Measurements from ENCODE around the gene GMDS.
A peak's percentile ranks its signal among the peaks of the same experiment; 100 is the strongest.
"Not testable (repeated sequence)": the region's sequence is repeated elsewhere in the genome, so short reads cannot be mapped to it uniquely, and the experiment has no call there.

GMDS gene

DNA sequence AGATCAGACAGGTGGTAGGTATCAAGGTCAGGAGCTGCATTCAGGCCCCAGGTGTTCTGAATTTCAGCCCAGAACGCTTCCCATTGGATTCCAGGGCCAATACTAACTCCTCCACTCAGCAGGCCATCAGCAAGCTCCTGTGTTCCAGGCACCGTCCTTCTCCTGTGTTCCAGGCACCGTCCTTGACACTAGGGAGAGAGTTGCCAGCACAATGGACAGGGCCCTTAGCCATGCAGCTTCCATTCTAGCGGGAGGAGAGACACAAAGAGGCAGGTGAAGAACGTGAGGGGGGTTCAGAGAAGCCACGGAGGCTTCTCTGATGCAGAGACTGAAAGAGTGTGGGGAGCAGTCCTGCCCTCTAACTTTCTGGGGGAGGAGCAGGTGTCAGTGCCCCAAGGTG is 558.0 kb downstream of the GMDS start:
- in situ Hi-C loops (cut with MboI; ENCODE audit: low pct_unique_long_range_greater_than_20kb, low sequenced_read_pairs), result no loop called here

DNA sequence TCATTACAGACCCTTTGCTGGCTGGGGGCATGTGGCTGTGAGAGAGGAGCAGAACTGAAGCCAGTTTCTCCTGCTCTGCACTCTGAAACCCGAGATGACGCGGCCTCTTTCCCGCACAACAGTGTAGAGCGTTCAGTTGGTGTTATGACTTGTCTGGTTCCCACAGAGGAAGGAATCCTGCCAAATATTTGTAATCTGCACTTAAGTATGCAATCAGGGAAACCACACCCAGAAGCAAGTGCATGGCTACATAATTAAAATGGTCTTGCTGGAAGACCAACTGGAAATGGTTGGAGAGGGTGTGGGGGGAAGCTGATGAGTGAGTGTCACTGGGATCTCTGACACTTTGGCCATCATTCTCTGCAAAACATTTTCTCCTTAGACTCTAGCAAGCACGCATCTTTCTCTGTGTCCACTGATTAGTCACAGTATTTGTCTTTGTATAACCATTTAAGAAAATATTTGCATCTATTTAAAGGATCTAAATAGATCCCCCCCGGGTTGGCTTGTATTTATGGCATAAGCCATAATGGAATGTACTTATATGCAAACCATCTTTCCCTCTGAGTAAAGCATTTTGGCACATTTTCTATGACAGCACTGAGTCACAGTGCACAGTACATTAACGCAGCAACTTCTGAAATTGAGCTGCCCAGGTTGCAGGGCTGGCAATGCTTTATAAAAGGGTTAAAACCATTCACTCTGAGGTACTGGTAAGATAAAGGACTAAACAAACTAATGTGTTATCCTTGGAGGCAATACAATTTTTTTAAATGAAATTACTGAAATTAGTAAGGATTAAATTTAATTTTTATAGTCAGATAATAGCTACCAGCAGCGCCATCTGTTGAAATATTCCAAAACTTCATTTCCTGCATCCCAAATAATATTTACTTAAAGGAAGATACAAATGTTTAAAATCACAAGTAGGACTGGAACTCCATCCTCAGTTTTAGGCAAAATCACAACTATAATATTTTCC is 559.0 kb downstream of the GMDS start:
- peak; percentile 11 for DNase-seq
- in situ Hi-C loops (cut with MboI; ENCODE audit: low pct_unique_long_range_greater_than_20kb, low sequenced_read_pairs), result no loop called here

More for the DNA sequence above, 558.0 kb downstream of the GMDS start:
- DNase-seq, result no peak

DNA sequence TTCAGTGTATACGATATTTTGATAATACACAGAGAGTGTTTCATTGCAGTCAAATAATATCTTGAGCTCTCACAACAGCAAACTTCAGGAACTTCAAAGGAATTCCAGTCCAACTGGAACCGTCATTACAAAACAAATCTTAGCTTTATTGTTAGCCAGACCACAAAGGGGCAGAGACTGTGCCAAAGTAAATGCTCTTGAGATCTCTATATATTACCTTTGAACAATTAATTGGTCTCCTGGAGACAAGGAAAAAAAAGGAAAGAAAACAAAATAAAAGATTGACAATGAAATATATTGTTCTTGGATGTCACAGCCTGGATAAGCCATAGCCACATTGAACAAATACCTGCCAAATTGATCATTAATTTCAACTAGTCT is 565.7 kb downstream of the GMDS start:
- in situ Hi-C loops (cut with MboI; ENCODE audit: low pct_unique_long_range_greater_than_20kb, low sequenced_read_pairs), result no loop called here
- DNase-seq, result no peak

DNA sequence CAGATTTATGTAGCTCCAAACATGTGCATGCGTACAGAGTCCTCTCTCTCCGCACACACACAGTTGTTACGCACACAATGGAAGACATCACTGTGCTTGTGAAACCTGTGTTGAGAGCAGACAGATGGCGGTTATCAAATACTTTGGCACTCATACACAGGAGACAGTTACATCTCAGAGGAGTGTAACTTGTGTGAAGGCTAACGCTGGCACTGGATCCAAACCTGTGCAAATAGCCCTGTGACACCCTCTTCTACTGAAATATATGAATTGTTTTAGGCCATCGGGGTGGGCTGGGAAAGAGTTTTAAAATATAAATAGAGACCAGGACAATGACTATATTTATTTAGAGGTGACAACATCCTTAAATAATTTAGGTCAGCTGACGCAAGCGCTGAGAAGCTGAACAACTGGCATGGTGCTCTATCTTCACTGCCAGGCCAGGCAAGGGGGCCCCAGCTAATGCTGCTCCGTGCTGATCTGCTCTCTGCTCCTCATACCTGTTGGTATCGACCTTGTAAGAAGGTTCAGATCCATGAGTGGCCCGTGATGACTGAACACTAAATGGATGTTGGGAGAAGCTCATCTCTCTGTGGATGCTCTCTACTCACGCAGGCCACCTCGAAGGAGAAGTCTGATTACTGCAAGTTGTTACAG is 566.2 kb downstream of the GMDS start:
- in situ Hi-C loops (cut with MboI; ENCODE audit: low pct_unique_long_range_greater_than_20kb, low sequenced_read_pairs), result no loop called here

DNA sequence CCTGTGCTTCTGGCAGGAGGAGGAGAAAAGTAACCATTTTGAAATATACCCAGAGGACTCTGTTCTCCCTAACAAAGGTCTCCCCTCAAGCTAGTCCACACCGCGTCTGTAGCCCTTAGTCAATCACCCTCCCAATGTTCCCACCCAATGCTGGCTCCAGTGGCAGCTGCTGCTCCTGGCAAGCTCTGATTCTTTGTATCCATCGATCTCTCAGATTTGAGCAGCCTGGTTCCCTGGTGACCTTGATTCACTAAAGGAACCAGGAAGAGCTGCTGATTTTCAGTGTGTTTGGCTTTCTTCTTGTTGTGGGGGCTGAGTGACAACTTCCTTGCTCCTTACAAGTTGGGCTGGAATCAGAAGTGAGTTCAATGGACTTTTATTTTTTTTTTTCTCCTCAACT is 567.2 kb downstream of the GMDS start:
- in situ Hi-C loops (cut with MboI; ENCODE audit: low pct_unique_long_range_greater_than_20kb, low sequenced_read_pairs), result no loop called here

More for the DNA sequence above, 566.2 kb downstream of the GMDS start:
- DNase-seq, result no peak

DNA sequence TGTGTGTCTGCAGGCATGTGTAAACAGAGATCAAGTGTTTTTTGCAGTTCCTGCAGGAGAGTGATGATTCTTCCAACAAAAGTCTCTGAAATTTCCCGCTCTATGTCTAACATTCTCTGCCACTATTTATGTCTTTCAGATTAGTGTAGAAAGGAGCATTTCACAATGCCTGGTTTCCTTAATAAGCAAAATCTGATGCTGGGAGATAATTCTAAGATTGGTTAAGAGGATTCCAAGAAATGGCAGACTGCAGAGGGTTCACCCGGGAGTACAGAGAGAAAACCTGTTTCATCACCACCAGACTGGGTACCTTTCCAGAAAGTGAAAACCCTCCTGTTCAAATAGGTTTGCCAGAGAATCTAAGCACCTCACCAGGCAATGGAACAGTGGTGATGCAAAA is 573.0 kb downstream of the GMDS start:
- in situ Hi-C loops (cut with MboI; ENCODE audit: low pct_unique_long_range_greater_than_20kb, low sequenced_read_pairs), result no loop called here

More for the DNA sequence above, 567.2 kb downstream of the GMDS start:
- no peak for DNase-seq

DNA sequence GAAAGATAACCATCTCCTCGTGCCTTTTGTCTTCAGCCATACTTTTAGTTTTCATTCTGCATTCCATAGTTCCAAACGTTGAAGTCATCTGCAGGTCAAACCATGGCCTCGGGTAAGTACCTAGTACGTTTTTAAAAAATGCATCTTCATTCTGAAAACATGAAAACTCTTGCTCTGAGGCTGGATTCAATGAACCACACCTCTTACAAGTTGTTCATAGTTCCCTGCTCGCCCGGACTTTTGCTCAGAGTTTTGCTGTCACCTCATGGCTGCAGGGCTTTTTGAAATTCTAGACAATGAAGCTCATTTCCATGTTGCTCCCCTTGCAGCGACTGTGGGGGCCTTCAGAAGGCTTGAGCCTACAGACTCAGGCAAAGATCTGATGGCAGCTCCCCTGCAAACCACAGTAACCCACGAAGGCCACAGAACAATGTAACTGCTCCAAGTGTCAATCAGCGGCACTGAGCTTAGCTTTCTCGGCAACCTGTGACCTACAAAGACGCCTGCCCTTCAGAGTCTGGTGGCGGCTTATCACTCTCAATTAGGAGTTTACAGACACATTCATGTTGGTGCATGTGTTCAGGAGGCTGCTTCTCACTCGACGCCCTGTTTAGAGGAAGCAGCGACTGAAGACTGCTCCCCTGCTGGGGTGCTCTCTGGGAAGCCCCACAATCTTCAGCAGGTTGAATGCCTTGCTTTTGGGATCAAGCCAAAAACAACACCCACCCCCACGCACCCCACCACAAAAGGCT is 574.5 kb downstream of the GMDS start:
- DNase-seq, result peak; percentile 9
- in situ Hi-C loops (cut with MboI; ENCODE audit: low pct_unique_long_range_greater_than_20kb, low sequenced_read_pairs), result no loop called here

More for the DNA sequence above, 573.0 kb downstream of the GMDS start:
- no peak for DNase-seq

DNA sequence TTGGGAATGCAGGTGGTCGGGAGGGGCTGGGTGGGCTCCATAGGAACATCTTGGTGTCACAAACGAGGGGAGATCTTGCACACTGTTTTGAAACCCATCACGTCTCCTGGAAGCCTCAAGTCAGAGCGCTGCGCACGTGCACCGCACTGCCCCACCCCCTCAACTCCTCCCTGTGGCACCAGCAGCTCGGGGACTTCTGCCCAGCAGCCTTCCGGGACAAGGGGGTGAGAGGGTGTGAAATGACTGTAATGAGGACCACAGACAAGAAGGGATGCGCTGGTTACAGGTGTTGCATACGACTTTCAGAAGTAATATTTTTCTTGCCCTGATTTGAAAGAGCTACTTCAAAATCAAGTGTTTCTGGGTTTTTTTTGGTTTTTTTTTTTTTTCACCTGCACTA is 575.4 kb downstream of the GMDS start:
- no peak for DNase-seq
- in situ Hi-C loops (cut with MboI; ENCODE audit: low pct_unique_long_range_greater_than_20kb, low sequenced_read_pairs), result no loop called here

DNA sequence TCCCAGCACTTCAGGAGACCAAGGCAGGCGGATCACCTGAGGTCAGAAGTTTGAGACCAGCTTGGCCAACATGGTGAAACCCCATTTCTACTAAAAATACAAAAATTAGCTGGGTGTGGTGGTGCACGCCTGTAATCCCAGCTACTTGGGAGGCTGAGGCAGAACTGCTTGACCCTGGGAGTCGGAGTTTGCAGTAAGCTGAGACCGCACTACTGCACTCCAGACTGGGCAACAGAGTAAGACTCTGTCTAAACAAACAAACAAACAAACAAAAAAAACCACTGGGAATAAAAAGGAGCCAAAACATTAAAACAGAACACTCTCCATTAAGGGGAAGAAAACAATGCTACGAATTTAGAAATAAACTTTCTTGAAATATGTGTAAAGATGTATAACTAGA is 576.9 kb downstream of the GMDS start:
- in situ Hi-C loops (cut with MboI; ENCODE audit: low pct_unique_long_range_greater_than_20kb, low sequenced_read_pairs); DNase-seq: not testable (repeated sequence)

DNA sequence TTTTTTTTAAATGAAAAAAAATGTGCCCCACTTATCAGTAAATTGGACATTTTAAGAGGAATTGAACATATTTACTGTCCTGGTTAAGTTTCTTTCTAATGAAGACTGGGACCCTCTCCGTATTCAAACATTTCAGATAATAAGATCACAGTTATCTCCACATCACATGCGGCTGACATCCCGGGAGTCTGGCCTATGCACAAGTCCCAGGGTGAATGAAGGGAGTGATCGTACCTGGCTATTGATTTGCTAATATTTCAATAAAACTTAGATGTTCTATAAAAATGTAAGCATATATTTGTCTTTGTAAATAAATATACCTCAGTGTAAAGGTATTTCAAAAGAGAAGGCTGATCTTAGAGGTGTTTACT is 577.6 kb downstream of the GMDS start:
- DNase-seq, result no peak
- in situ Hi-C loops (cut with MboI; ENCODE audit: low pct_unique_long_range_greater_than_20kb, low sequenced_read_pairs), result no loop called here

DNA sequence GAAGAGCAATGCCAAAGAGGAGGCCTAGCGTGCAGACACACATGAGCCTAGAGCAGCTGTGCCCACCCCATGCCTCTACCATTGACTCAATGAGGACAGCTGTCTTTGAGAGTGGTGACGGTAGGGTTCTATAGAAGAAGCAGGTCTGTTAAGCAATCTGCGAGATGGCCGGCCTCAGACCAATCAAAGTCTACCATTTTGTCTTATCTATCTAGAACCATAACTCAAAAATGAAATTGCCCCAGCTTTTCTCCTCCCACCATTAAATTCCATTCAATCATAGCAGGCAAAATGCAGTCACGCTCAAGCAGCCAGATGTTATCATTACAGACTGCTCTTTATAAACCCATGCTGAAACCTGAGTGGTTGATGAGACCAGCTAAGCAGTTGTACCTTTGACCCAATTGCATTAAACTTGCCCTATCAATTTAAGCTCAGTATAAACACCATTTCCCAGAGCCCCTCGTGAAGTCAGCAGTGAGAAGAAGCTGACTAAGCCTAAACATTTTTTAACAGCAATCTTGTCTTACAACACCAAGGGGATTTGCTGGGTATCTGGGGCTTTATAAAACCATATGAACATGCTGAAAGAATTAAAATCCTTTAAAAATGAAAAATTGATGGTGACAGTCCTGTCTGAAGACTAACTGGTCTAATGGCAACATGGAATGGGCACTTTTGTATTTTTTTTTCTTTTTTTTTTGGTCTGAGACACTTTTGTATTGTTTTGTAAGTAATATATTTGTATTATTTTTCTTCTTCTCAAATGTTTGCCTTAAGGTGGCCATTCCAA is 578.2 kb downstream of the GMDS start:
- DNase-seq, result no peak
- in situ Hi-C loops (cut with MboI; ENCODE audit: low pct_unique_long_range_greater_than_20kb, low sequenced_read_pairs), result no loop called here

DNA sequence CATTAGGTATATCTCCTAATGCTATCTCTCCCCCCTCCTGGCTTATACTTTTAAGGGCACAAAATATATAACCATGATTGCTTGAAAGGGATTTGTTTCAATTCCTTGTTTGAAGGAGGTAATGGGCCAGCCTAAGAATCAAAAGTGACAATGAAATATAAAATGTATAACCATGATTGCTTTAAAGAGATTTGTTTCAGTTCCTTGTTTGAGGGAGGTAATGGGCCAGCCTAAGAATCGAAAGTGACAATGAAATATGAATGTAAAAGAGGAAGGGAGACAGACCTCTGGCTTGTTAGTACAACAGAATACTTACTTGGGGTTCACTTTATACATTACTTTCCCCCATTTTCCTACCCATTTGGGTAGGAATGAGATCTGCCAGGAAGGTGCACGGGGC is 580.2 kb downstream of the GMDS start:
- DNase-seq, result no peak
- in situ Hi-C loops (cut with MboI; ENCODE audit: low pct_unique_long_range_greater_than_20kb, low sequenced_read_pairs), result no loop called here

DNA sequence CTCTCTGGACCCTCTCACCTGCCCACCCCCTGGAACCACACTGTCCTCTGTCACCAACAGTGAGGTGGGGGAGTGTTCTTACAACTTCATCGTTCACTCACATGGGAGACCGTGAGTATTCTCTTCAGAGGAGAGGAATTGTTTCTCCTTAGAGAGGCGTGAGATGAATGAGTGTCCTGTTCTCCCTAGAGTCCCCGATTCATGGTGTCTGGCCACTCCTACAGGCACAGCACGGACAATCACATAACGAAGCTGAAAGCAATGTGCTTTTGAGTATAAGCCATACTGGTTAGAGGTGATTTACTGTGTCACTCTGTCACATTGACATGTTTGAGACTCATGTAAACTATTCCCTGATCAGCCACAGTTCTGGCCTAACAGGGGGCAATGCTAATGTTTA is 581.1 kb downstream of the GMDS start:
- in situ Hi-C loops (cut with MboI; ENCODE audit: low pct_unique_long_range_greater_than_20kb, low sequenced_read_pairs), result no loop called here
- no peak for DNase-seq

DNA sequence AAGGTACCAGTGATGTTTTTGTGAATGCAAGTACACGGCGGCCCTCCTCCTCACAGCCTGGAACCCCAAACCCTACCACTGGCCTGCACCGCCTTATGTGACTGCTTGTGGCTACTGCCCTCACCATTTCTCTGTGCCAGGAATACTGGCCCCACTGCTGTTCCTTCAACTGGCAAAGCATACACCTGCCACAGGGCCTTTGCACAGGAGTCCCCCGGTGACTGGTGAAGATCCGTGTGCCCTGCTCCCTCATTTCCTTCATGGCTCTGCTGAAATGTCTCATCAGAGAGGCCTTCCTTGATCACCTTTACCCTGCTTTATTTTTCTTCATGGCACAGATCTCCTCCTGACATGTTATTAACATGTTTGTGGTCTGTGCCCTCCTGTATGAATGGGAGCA is 581.9 kb downstream of the GMDS start:
- DNase-seq, result no peak
- in situ Hi-C loops (cut with MboI; ENCODE audit: low pct_unique_long_range_greater_than_20kb, low sequenced_read_pairs), result no loop called here

DNA sequence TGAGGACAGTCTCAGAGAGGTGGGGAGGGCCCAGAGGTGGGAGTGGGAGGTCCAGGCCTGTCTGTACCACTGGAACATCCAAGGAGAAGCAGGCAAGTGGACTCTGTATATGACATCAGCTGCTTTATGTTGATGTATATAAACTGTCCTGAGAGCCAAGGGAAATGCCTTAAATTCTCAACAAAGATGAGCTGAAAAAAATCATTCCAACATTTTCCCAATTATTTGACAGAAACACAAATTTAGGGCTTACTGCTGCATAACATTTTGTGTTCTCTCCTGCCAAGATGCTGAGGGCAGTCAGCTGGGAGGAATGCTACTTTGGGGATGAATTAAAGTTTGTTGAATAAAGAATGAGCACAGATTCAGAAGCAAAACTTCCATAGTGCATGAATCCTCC is 582.9 kb downstream of the GMDS start:
- in situ Hi-C loops (cut with MboI; ENCODE audit: low pct_unique_long_range_greater_than_20kb, low sequenced_read_pairs), result no loop called here
- DNase-seq, result no peak

DNA sequence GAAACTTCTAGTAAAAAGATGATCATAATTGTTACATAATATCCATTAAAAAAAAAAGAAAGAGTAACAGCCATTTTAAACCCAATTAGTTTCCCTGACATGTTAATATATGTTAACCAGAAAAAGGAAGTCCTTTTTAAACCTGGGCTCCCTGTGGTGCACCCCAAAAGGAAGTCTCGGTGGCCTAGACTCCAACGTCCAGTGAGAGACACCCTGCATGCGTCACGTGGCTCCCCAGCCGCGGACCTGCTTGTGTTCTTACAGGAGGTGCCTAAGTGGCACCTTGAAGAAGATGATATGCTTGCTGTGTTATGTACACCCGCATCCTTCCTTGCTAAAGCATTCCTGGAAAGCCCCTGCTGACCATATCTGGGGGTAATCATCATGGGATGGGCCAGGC is 585.6 kb downstream of the GMDS start:
- no peak for DNase-seq
- in situ Hi-C loops (cut with MboI; ENCODE audit: low pct_unique_long_range_greater_than_20kb, low sequenced_read_pairs), result no loop called here

DNA sequence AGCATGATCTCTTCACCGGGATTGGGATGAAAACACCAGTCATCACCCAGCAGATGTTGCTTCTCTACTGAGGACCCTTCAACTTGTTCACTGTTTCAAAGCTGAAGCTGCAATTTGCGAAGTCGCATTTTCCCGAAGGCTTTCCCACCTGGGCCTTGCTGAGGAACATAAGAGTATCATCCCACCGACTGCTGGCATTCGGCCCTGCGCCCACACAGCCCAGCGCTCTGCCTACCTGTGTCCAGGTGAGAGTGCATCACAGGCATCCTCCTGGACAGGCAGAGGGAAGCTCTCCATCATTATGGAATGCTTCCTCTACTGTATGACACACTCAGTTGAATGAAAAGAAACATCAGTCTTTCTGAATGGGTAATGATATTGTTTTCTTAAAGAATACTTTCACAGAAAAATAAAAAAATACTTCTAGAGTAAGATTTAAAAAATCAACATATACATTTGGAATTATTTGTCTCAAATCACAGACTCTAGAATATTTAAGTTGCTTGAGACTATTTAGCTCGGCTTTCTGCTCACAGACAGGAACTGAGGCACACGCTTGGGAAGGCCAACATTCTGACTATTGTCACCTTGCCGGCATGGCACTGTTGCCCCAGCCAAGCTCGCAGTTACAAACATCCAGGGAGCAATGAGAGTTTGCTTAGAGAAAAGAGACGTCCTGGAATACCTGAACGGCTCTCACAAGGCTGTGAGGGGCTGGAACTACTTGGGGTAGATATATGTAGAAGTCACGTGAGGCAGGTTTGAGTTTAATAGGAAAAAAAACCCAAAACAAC is 587.0 kb downstream of the GMDS start:
- DNase-seq, result no peak
- in situ Hi-C loops (cut with MboI; ENCODE audit: low pct_unique_long_range_greater_than_20kb, low sequenced_read_pairs), result no loop called here

DNA sequence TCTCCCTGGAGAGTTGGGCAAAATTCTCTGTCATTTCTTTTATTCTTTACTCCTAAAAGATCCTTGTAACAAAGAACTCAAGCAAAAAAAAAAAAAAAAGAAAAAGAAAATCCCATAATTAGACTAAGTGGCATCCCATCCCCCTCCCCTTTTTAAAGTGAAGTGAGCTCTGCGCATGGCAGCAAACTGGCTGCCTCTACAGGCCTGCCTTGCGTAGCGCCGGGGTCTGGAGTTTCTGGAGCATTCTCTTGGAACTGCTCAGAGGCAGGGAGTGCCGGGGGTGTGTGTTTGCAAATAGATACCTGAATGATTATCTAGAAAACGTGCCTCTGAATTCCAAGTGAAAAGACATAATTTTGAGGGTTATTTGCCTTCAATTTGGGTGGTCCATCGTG is 587.6 kb downstream of the GMDS start:
- in situ Hi-C loops (cut with MboI; ENCODE audit: low pct_unique_long_range_greater_than_20kb, low sequenced_read_pairs), result no loop called here
- no peak for DNase-seq
